Mesenchymal stem cell (in vitro differentiated cells and primary cell): Measurements from ENCODE around the gene SLC25A39.

ENCODE experiments used
- DNase-seq: peaks from one replicate; pipeline ENCODE4 v3.0.0-alpha.2; 2013
- H2AFZ ChIP-seq: one replicate; pipeline ENCODE4 v1.6.1; 2013; ENCODE audit warnings: low read depth, mild to moderate bottlenecking, control low read depth, inconsistent platforms, low read length, moderate library complexity
- H2AK5ac ChIP-seq: 2 replicates; pipeline ENCODE4 v1.6.1; 2013; ENCODE audit warnings: low read length, moderate library complexity, mild to moderate bottlenecking, inconsistent platforms; ENCODE audit not compliant: severe bottlenecking
- H2BK120ac ChIP-seq: one replicate; pipeline ENCODE4 v1.6.1; 2013; ENCODE audit warnings: low read depth, mild to moderate bottlenecking, inconsistent platforms, low read length, moderate library complexity
- H2BK12ac ChIP-seq, 2 experiments: one replicate each; pipeline ENCODE4 v1.6.1; 2013; ENCODE audit warnings: inconsistent platforms in 2 of 2, low read length in 2 of 2, mild to moderate bottlenecking in 2 of 2, moderate library complexity in 2 of 2, control low read depth in 1 of 2
- H2BK15ac ChIP-seq: one replicate; pipeline ENCODE4 v1.6.1; 2013; ENCODE audit warnings: mild to moderate bottlenecking, low read depth, inconsistent platforms; ENCODE audit not compliant: poor library complexity, severe bottlenecking
- H2BK5ac ChIP-seq: 2 replicates; pipeline ENCODE4 v1.6.1; 2013; ENCODE audit warnings: low read depth, mild to moderate bottlenecking, low read length, control low read depth, inconsistent platforms; ENCODE audit not compliant: poor library complexity, severe bottlenecking
- H3K14ac ChIP-seq, 2 experiments: one replicate each; pipeline ENCODE4 v1.6.1; 2013; ENCODE audit warnings: inconsistent platforms in 2 of 2, low read length in 2 of 2, control low read depth in 1 of 2, mild to moderate bottlenecking in 1 of 2, moderate library complexity in 1 of 2
- H3K18ac ChIP-seq, 2 experiments: one replicate each; pipeline ENCODE4 v1.6.1; 2013; ENCODE audit warnings: inconsistent platforms in 2 of 2, low read length in 2 of 2, control low read depth in 1 of 2, low read depth in 1 of 2, mild to moderate bottlenecking in 1 of 2
- H3K23ac ChIP-seq, 2 experiments: one replicate each; pipeline ENCODE4 v1.6.1; 2013; ENCODE audit warnings: inconsistent platforms in 2 of 2, low read length in 2 of 2, mild to moderate bottlenecking in 2 of 2, moderate library complexity in 2 of 2, control low read depth in 1 of 2
- H3K27ac ChIP-seq: 2 replicates; pipeline ENCODE4 v1.5.1; 2013; ENCODE audit warnings: mild to moderate bottlenecking, moderate library complexity, low read length, control low read depth, inconsistent platforms; ENCODE audit not compliant: poor library complexity, severe bottlenecking
- H3K27me3 ChIP-seq, 2 experiments: 2 replicates each; pipeline versions ENCODE4 v1.6.1 to v1.7.0; 2013; ENCODE audit warnings: low read length in 2 of 2, mild to moderate bottlenecking in 2 of 2, moderate library complexity in 2 of 2, control low read depth in 1 of 2, inconsistent platforms in 1 of 2; ENCODE audit not compliant: control insufficient read depth in 1 of 2, insufficient read depth in 1 of 2
- H3K36me3 ChIP-seq, 2 experiments: 2 replicates each; pipeline versions ENCODE4 v1.6.1 to v1.7.0; 2013; ENCODE audit warnings: low read length in 2 of 2, control low read depth in 1 of 2, inconsistent platforms in 1 of 2, low read depth in 1 of 2, mild to moderate bottlenecking in 1 of 2; ENCODE audit not compliant: insufficient read depth in 2 of 2, control insufficient read depth in 1 of 2
- H3K4ac ChIP-seq, 2 experiments: one replicate each; pipeline ENCODE4 v1.6.1; 2013; ENCODE audit warnings: inconsistent platforms in 2 of 2, low read length in 2 of 2, mild to moderate bottlenecking in 2 of 2, moderate library complexity in 2 of 2, control low read depth in 1 of 2, low read depth in 1 of 2
- H3K4me1 ChIP-seq: 2 replicates; pipeline ENCODE4 v1.6.1; 2013; ENCODE audit warnings: low read depth, low read length, control low read depth; ENCODE audit not compliant: control insufficient read depth, insufficient read depth
- H3K4me2 ChIP-seq: 2 replicates; pipeline ENCODE4 v1.6.1; 2013; ENCODE audit warnings: low read length, mild to moderate bottlenecking, inconsistent platforms; ENCODE audit not compliant: poor library complexity, severe bottlenecking
- H3K4me3 ChIP-seq, 2 experiments: 2 replicates each; pipeline versions ENCODE4 v1.5.1 to v1.7.0; 2013; ENCODE audit warnings: low read length in 2 of 2, mild to moderate bottlenecking in 2 of 2, control low read depth in 1 of 2, low read depth in 1 of 2; ENCODE audit not compliant: insufficient read depth in 1 of 2
- H3K79me1 ChIP-seq: replicated peaks from 2 replicates; pipeline ENCODE4 v1.6.1; 2013; ENCODE audit warnings: mild to moderate bottlenecking, control low read depth, low read length, inconsistent platforms; ENCODE audit not compliant: poor library complexity, severe bottlenecking
- H3K9ac ChIP-seq: 2 replicates; pipeline ENCODE4 v1.7.0; 2013; ENCODE audit warnings: mild to moderate bottlenecking, low read length, moderate library complexity
- H3K9me3 ChIP-seq: 2 replicates; pipeline ENCODE4 v1.7.0; 2013; ENCODE audit warnings: mild to moderate bottlenecking, low read length; ENCODE audit not compliant: control insufficient read depth
- H4K8ac ChIP-seq: one replicate; pipeline ENCODE4 v1.6.1; 2013; ENCODE audit warnings: inconsistent platforms, mild to moderate bottlenecking, low read length, moderate library complexity
- H4K91ac ChIP-seq: one replicate; pipeline ENCODE4 v1.6.1; 2013; ENCODE audit warnings: mild to moderate bottlenecking, low read length, inconsistent platforms
- WGBS: methylation state at CpG from one replicate; pipeline ENCODE4 v1.1.7; 2013; ENCODE audit warnings: mixed read lengths; 5-methylcytosine and 5-hydroxymethylcytosine counted together

Gene SLC25A39

GRCh38 chr17:44314869-44315661 is 9.6 kb downstream of the SLC25A39 start:
- H3K4me3 ChIP-seq, result peak overlapping the region; percentile 51 to 56
- H4K91ac ChIP-seq, result no peak overlapping the region
- H2BK15ac ChIP-seq, result no peak overlapping the region
- no peak overlapping the region for H3K9ac ChIP-seq
- H2BK12ac ChIP-seq, result no peak overlapping the region
- peak overlapping the region; percentile 53 for H3K4me2 ChIP-seq
- peaks cover 9 to 28% of the 10 kb centered on the region in 2 experiments for H3K36me3 ChIP-seq
- H3K9me3 ChIP-seq, result no peaks in the 10 kb centered on the region
- no peak overlapping the region for H2BK120ac ChIP-seq
- no peak overlapping the region for H3K23ac ChIP-seq
- no peak overlapping the region for H3K14ac ChIP-seq
- no peak overlapping the region for H3K27ac ChIP-seq
- no peak overlapping the region for H2AK5ac ChIP-seq
- H4K8ac ChIP-seq, result no peak overlapping the region
- peak; percentile 21 for DNase-seq
- peaks cover 68 to 78% of the 10 kb centered on the region in 2 experiments for H3K27me3 ChIP-seq
- no peak overlapping the region for H3K4ac ChIP-seq
- WGBS, result 1% methylated on average over 43 of the region's 81 CpGs
- H2AFZ ChIP-seq, result no peak overlapping the region
- H3K79me1 ChIP-seq, result no peaks in the 10 kb centered on the region
- H3K18ac ChIP-seq, result no peak overlapping the region
- H2BK5ac ChIP-seq, result no peak overlapping the region
- peaks cover 19% of the 10 kb centered on the region for H3K4me1 ChIP-seq

GRCh38 chr17:44314524-44314868 is 10.1 kb downstream of the SLC25A39 start:
- Histone ChIP-seq H2AK5ac (no peak overlapping the region), H2AFZ (no peak overlapping the region), H3K4me1 (peaks cover 22% of the 10 kb centered on the region), H2BK5ac (no peak overlapping the region), H3K4me3 (no peak overlapping the region), H3K9ac (no peak overlapping the region), H3K36me3 (peaks cover 3 to 22% of the 10 kb centered on the region in 2 experiments), H3K27me3 (peaks cover 74 to 84% of the 10 kb centered on the region in 2 experiments), H3K9me3 (no peaks in the 10 kb centered on the region), H3K4me2 (no peak overlapping the region), H3K23ac (no peak overlapping the region), H3K79me1 (no peaks in the 10 kb centered on the region), H4K8ac (no peak overlapping the region), H3K18ac (no peak overlapping the region), H2BK12ac (no peak overlapping the region), H3K27ac (no peak overlapping the region), H4K91ac (no peak overlapping the region), H3K14ac (no peak overlapping the region), H3K4ac (no peak overlapping the region), H2BK120ac (no peak overlapping the region), H2BK15ac (no peak overlapping the region)
- DNase-seq, result no peak
- 53% methylated on average over 9 of the region's 11 CpGs for WGBS

DNA sequence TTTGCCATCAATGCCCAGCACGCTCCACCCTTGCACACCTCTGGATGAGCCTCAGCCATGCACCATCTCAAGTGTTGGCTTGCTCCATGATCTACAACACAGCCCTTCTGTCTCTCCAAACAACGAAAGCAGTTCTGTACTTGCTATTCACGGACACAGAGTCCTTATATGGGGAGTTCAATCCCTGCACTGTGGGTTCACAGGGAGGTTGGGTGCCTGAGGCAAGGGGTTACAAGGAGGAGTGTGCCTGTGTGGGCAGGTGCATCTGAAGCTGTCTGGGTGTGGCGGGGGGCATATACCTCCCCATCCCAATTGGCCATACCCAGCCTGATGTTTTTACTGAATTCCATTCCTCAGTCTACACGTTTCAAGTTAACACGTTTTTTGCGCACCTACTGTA is 10.6 kb downstream of the SLC25A39 start:
- Histone ChIP-seq H2BK12ac (no peak overlapping the region), H3K36me3 (peaks cover 0 to 18% of the 10 kb centered on the region in 2 experiments), H2AFZ (no peak overlapping the region), H3K9ac (no peak overlapping the region), H4K91ac (no peak overlapping the region), H3K9me3 (no peaks in the 10 kb centered on the region), H3K23ac (no peak overlapping the region), H3K4ac (no peak overlapping the region), H2BK5ac (no peak overlapping the region), H4K8ac (no peak overlapping the region), H2BK120ac (no peak overlapping the region), H3K4me2 (no peak overlapping the region), H3K14ac (no peak overlapping the region), H3K79me1 (no peaks in the 10 kb centered on the region), H3K27ac (no peak overlapping the region), H3K18ac (no peak overlapping the region), H2AK5ac (no peak overlapping the region), H3K27me3 (peaks cover 78 to 89% of the 10 kb centered on the region in 2 experiments), H3K4me1 (peaks cover 27% of the 10 kb centered on the region), H3K4me3 (no peak overlapping the region), H2BK15ac (no peak overlapping the region)
- DNase-seq, result no peak
- 88% methylated on average over 3 of the region's 7 CpGs for WGBS

DNA sequence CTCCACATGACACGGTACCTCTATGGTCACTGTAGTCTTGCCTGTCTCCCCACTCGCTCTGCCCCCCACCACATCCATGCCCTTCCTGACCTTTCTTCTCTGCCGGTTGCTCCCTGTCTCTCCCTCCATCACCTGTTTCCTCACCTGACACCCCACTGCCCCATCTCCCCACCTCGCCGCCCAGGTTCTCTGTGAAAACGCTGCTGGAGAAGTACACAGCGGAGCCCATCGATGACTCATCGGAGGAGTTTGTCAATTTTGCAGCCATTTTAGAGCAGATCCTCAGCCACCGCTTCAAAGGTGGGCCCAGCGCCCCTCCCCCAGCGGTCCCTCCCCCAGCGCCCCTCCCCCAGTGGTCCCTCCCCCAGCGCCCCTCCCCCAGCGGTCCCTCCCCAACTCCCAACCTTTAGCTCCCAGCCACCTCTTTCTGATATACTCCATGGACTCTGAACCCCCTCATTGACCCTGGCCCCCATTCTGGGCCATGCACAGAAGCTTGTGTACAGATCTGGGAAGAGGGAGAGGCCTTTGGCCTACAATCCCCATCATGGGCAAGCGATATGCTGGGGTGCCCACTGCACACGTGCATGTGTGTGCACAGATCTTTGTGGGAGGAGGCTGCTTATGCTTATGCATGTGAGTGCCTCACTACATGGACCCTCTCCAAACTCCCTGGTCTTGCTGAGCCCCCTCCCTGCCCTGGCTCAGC is 12.1 kb downstream of the SLC25A39 start:
- DNase-seq, result no peak

More for the DNA sequence above, 12.1 kb downstream of the SLC25A39 start:
- H4K8ac ChIP-seq, result no peak overlapping the region
- H3K4me1 ChIP-seq, result peaks cover 39% of the 10 kb centered on the region
- no peak overlapping the region for H3K14ac ChIP-seq
- no peak overlapping the region for H2BK120ac ChIP-seq
- no peak overlapping the region for H2BK12ac ChIP-seq
- H4K91ac ChIP-seq, result no peak overlapping the region
- H3K4ac ChIP-seq, result no peak overlapping the region
- no peak overlapping the region for H2BK15ac ChIP-seq
- no peak overlapping the region for H2BK5ac ChIP-seq
- H3K4me3 ChIP-seq, result peak overlapping the region in 1 of 2 experiments; percentile 27
- H3K9me3 ChIP-seq, result no peaks in the 10 kb centered on the region
- 78% methylated on average over 13 of the region's 17 CpGs for WGBS
- H3K36me3 ChIP-seq, result peaks cover 0 to 6% of the 10 kb centered on the region in 2 experiments
- H3K79me1 ChIP-seq, result no peaks in the 10 kb centered on the region
- H3K23ac ChIP-seq, result no peak overlapping the region
- H3K4me2 ChIP-seq, result no peak overlapping the region
- no peak overlapping the region for H2AK5ac ChIP-seq
- no peak overlapping the region for H2AFZ ChIP-seq
- no peak overlapping the region for H3K18ac ChIP-seq
- H3K27me3 ChIP-seq, result peaks cover 78 to 85% of the 10 kb centered on the region in 2 experiments
- no peak overlapping the region for H3K9ac ChIP-seq
- no peak overlapping the region for H3K27ac ChIP-seq
